Left ventricle myocardium inferior (tissue), 1 donor: Measurements from ENCODE around the gene ZFP3. TPM values are rescaled to one million over a fixed set of nuclear protein-coding genes. Genes with fewer than 3 reads are reported as not detected.
A peak's percentile ranks its signal among the peaks of the same experiment; 100 is the strongest.

Experiments
- DNase-seq: peaks from one replicate; pipeline ENCODE4 v3.0.0-alpha.2; 2020
- H3K27ac ChIP-seq: fragments of 200-600 bp; replicated peaks from 2 replicates; pipeline ENCODE4 v1.8.0; 2021
- H3K27me3 ChIP-seq: fragments of 200-600 bp; 2 replicates; pipeline ENCODE4 v1.8.0; 2021; ENCODE audit warnings: low read depth
- H3K36me3 ChIP-seq: fragments of 200-600 bp; 2 replicates; pipeline ENCODE4 v1.8.0; 2021
- H3K4me1 ChIP-seq: fragments of 200-600 bp; 2 replicates; pipeline ENCODE4 v1.8.0; 2021
- H3K4me3 ChIP-seq: fragments of 200-600 bp; 2 replicates; pipeline ENCODE4 v1.8.0; 2021; ENCODE audit warnings: mild to moderate bottlenecking, moderate library complexity
- H3K9me3 ChIP-seq: fragments of 200-600 bp; replicated peaks from 2 replicates; pipeline ENCODE4 v1.8.0; 2021
- intact Hi-C: fragments of 100-400 bp; cut with micrococcal nuclease; formaldehyde crosslinking; loops from one replicate; pipeline ENCODE4 v1.11.0; 2022
- total RNA-seq: library from RNA; stranded (reverse); fragmentation: NEBNext Ultra II Directional; extraction: Animal tissue kit (Norgen Biotek cat#: 25700); gene quantifications from one replicate; pipeline ENCODE4 v1.2.1, GENCODE V29; 2021
- TF ChIP-seq, protein P1 (sequence below): fragments of 200-600 bp; IDR thresholded peaks from 2 replicates; pipeline ENCODE4 v1.8.0; 2021; ENCODE audit warnings: antibody characterized with exemption, mild to moderate bottlenecking, borderline replicate concordance
- donor health status: DM: no; HTN: yes; CAD: no; lungs with severe emphysema.

ZFP3 gene
- total RNA-seq, 1 donor from 2014 or later = 11.0 TPM

DNA sequence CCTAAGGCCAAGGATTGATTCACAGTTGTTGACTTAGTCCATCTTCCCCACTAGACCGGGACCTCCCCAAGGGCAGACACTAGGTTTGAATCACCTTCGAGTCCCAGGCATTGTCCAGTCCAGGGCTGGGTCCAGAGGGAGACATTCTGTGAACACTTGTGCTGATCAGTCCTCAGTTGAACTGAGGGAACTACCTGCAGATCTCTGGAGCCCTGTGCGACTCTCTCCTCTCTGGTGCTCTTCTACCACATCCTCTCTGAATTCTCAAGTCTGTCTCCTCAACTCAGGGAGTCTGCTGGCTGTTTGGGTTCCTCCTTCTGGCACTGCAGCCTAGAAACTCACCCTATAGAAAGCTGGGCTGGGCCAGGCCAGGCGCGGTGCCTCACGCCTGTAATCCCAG is 22.6 kb downstream of the ZFP3 start:
- no peaks in the 10 kb centered on the region for H3K27me3 ChIP-seq
- H3K36me3 ChIP-seq = peaks cover 9% of the 10 kb centered on the region
- no peak overlapping the region for H3K27ac ChIP-seq
- DNase-seq = no peak
- intact Hi-C loops = no loop called here
- peaks cover 17% of the 10 kb centered on the region for H3K9me3 ChIP-seq
- TF ChIP-seq, protein P1, sequence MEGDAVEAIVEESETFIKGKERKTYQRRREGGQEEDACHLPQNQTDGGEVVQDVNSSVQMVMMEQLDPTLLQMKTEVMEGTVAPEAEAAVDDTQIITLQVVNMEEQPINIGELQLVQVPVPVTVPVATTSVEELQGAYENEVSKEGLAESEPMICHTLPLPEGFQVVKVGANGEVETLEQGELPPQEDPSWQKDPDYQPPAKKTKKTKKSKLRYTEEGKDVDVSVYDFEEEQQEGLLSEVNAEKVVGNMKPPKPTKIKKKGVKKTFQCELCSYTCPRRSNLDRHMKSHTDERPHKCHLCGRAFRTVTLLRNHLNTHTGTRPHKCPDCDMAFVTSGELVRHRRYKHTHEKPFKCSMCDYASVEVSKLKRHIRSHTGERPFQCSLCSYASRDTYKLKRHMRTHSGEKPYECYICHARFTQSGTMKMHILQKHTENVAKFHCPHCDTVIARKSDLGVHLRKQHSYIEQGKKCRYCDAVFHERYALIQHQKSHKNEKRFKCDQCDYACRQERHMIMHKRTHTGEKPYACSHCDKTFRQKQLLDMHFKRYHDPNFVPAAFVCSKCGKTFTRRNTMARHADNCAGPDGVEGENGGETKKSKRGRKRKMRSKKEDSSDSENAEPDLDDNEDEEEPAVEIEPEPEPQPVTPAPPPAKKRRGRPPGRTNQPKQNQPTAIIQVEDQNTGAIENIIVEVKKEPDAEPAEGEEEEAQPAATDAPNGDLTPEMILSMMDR = no peak
- peaks cover 11% of the 10 kb centered on the region for H3K4me1 ChIP-seq
- H3K4me3 ChIP-seq = no peak overlapping the region

DNA sequence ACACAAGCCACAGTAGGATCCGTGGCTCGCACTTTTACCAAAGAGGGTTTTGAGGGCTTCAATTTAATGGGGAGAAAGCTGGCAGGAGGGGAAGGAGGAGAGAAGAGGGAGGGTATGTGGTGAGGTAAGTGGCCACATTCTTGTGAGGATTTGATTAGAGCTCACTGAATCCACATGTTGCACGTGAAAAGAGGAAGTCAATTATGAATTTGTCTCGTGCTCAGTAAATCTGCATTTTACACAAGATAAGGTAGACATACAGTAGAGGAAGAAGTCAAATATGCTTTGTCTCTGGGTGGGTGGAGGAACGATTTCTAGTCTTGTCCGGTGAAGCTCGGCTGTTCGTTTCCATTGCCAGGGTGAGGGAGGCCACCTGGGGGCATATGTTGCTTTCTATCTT is 32.5 kb downstream of the ZFP3 start:
- Histone ChIP-seq H3K9me3 (peaks cover 3% of the 10 kb centered on the region), H3K4me1 (peaks cover 26% of the 10 kb centered on the region), H3K27me3 (peaks cover 17% of the 10 kb centered on the region), H3K27ac (no peak overlapping the region), H3K36me3 (peaks cover 41% of the 10 kb centered on the region), H3K4me3 (peak overlapping the region; percentile 88)
- TF ChIP-seq, protein P1 = no peak
- DNase-seq = no peak
- intact Hi-C loops = no loop called here

DNA sequence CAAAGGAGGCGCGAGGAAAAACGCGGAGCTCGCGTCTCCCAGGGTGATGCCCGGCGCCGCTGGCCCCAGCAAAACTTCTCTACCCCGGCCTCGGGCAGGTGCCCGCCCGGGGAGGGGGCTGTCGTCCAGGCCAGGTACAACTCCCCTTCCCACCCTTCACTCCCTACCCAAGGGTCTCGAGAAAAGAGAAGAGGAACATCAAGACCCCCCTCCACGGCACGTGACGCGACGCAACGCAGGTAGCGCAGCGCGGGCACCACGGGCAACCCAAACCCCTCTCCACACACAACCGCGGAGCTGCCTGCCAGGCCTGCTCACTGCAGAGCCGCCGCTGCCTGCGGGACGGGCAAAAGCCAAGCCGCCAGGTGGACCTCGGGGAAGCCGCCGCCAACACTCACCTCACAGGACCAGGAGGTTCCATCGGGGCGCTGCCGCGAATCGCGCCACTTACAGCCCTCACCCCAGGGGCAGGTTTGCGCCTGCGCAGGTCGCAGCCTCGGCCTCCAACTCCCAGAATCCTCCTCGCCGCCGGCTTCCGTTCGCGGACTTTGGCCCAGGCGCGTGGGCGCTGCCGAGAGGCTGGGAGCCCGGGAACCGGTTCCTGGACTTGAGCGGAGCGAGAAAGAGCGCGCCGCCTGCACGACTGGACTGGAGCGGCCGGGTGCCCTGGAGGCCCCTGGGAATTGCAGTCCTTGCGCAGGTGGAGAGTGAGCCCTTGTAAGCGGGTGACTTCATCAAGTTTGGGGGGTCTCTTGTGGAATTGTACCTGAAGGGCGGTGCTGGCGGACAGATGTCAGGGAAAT is 33.3 kb downstream of the ZFP3 start, which contains the start of gene ZNF232:
TSS of gene ZNF232 (minus strand) at position 477 of the 803 bp plus-strand sequence. CDS start at position 421, 56 bp downstream.
- intact Hi-C loops = no loop called here

DNA sequence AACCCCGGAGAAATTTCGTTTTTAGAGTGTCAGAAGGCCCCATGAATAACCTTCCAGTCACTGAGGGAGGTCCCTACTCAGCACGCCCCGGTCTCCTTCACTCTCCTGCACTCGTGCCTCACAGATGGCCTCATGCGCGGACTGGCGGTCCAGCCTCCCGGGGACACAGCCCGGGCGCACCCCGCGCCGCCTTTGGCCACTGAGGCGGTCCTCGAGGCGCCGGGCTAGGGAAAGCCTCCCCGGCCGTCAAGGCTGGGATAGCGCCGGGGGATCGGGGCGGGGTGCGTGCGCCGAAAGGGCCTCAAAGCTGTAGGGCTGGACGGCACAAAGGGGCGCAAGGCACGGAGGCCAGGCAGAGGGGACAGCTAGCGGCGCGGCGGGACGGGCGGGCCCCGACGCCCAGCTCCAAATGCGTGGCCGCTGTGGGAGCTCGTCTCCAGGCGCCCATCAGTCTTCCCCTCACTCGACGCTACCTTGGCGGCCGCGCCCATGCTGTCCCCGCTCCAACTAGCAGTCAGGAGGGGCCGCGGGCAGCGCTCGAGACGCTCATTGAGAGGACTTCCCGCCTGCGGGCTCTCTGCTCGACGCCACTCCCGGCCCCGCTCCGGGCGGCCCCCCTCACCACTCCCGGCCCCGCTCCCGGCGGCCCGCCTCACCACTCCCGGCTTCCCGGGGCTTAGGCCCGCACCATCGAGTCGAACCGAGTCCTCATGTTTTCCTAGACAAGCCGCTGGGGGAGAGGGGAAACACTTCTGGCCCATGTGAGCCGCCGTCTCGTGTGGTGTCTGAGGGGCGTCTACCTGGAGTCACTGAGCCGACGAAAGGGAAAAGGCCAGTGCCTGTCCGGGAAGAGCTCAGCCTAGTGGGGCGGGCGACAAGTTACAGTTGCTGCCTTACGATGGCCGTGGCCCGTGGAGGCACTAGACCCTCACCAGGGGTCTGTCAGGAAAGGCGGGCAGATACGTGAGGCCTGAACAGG is 37.7 kb downstream of the ZFP3 start, which contains the start of gene USP6:
TSS of gene USP6 (plus strand) at position 360 of the 979 bp plus-strand sequence. CDS start 14,336 bp downstream, outside the sequence.
- peak within 1 kb of the TSS; percentile 35 for H3K4me3 ChIP-seq
- peaks cover 62% of the 10 kb centered on the region for H3K27me3 ChIP-seq
- no peak within 1 kb of the TSS for H3K27ac ChIP-seq
- H3K9me3 ChIP-seq = no peaks in the 10 kb centered on the region
- H3K4me1 ChIP-seq = peaks cover 19% of the 10 kb centered on the region
- no peak for DNase-seq
- TF ChIP-seq, protein P1 = no peak
- intact Hi-C loops = no loop called here
- peaks cover 8% of the 10 kb centered on the region for H3K36me3 ChIP-seq

More for the DNA sequence above, 33.3 kb downstream of the ZFP3 start, which contains the start of gene ZNF232:
- Histone ChIP-seq H3K36me3 (peaks cover 34% of the 10 kb centered on the region), H3K4me1 (peaks cover 26% of the 10 kb centered on the region), H3K9me3 (no peaks in the 10 kb centered on the region), H3K27me3 (peaks cover 25% of the 10 kb centered on the region), H3K27ac (peak within 1 kb of the TSS; percentile 86), H3K4me3 (peak within 1 kb of the TSS; percentile 88)
- TF ChIP-seq, protein P1 = no peak
- DNase-seq = peak; percentile 94

DNA sequence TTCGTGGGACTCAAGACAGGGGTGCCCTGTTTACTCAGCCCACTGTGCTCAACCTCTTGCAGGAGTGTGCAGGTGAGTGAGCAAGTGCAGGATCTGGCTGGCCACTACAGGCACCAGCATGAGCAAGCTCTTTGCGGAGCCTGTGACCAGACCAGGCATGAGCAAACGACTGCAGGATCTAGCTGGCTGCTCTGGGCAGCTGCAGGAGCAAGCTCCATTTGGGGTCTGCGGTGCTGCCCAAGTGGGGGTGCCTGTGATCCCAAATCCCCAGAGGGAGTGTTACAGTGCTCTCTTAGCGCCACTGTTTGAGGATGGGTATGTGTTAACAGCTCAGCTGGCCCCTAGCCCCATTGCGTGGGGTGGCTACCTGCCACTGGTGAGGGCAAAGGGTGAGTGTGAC is 40.0 kb downstream of the ZFP3 start:
- peaks cover 8% of the 10 kb centered on the region for H3K36me3 ChIP-seq
- DNase-seq = no peak
- H3K9me3 ChIP-seq = no peaks in the 10 kb centered on the region
- intact Hi-C loops = no loop called here
- no peak overlapping the region for H3K4me3 ChIP-seq
- no peak overlapping the region for H3K27ac ChIP-seq
- TF ChIP-seq, protein P1 = no peak
- peaks cover 11% of the 10 kb centered on the region for H3K4me1 ChIP-seq
- peaks cover 82% of the 10 kb centered on the region for H3K27me3 ChIP-seq
